GM21528 (cell line): Measurements from ENCODE around the gene ANKRD22.
"Not testable (repeated sequence)": the region's sequence is repeated elsewhere in the genome, so short reads cannot be mapped to it uniquely, and the experiment has no call there.

Experiments
- ATAC-seq: cut with Tn5 transposase; IDR thresholded peaks from one replicate; pipeline ENCODE4 v1.9.1; 2021; ENCODE audit warnings: mild to moderate bottlenecking, moderate library complexity; ENCODE audit not compliant: unreplicated experiment, low FRiP score

Gene ANKRD22

GRCh38 chr10:88851706-88852105, at the start of gene ANKRD22:
ANKRD22 (minus strand) TSS chr10:88851844; CDS start chr10:88851607, 237 bp downstream.
- no peak for ATAC-seq

DNA sequence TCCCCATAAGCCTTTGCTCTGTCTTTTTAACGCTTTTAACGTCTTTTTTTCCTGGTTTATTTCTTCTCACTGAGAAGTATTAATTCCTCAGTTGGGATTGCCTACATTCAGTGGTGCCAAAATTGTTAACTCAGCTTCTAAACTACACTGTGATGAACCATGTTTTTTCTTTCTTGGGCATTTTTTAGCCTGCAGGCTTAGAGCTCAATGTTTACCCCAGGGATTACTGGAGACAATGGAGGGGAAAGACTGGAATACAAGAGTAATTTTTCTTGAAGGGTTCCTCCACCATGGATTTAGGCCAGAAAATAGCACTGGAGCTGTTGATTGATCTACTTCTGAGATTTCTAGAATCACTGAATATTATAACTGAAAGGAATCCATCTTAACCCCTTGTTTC, 48.2 kb upstream of the ANKRD22 start:
- no peak for ATAC-seq

GRCh38 chr10:88898727-88899126, 47.1 kb upstream of the ANKRD22 start:
- no peak for ATAC-seq

GRCh38 chr10:88896994-88897853, 45.6 kb upstream of the ANKRD22 start:
- no peak for ATAC-seq

DNA sequence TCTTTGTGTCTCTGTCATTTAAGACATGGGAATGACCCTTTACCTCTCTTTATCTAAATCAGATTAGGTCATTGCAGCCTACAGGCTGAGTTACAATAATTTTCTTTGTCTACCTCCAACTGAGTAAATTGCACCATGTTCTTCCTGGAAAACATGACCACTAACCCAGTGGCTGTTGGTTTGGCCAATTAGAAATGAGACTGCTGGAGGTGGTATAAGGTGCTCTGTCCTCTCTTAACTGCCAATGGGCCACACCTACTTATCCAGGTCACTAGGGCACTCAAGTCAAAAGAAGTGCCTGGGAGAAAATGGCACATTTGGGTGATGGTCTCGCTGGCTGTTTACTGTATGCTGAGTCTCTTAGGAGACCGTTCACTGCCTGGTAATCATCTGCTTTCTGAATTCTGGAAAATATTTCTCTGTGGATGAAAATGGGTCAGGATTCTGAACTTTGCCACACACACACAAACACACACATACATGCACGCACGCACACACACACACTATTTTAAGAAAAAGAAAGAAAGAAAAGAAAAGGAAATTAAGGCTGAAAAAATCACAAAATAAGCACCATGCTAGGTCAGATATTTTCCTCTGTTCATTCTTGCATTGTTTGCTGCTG, 44.8 kb upstream of the ANKRD22 start:
- no peak for ATAC-seq

DNA sequence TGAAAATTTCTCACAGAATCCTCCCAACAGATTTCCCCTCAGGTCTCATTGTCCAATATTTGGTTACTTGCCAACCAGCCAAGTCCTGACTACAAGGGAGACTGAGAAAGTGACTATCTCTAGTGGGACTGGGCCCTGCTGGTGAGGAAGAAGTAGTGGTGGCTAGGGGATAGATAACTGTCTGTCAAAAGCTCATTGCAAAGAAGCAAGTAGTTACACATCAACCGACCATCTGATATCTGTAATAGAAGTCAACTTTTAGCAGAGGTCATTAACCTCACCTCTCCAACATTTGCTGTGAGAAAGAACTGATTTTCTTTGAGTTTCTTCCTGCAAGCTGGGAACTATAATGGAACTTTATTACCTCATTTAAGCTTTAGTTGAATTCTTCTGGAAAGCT, 43.6 kb upstream of the ANKRD22 start:
- no peak for ATAC-seq

GRCh38 chr10:88893611-88894010, 42.0 kb upstream of the ANKRD22 start:
- ATAC-seq = no peak

- no peak for ATAC-seq
These were observed 40.8 kb upstream of the ANKRD22 start for GRCh38 chr10:88892222-88892967.

- no peak for ATAC-seq
These were observed 39.2 kb upstream of the ANKRD22 start for GRCh38 chr10:88890681-88891381.

GRCh38 chr10:88889559-88890337, 38.1 kb upstream of the ANKRD22 start:
- ATAC-seq = peak; percentile 52

DNA sequence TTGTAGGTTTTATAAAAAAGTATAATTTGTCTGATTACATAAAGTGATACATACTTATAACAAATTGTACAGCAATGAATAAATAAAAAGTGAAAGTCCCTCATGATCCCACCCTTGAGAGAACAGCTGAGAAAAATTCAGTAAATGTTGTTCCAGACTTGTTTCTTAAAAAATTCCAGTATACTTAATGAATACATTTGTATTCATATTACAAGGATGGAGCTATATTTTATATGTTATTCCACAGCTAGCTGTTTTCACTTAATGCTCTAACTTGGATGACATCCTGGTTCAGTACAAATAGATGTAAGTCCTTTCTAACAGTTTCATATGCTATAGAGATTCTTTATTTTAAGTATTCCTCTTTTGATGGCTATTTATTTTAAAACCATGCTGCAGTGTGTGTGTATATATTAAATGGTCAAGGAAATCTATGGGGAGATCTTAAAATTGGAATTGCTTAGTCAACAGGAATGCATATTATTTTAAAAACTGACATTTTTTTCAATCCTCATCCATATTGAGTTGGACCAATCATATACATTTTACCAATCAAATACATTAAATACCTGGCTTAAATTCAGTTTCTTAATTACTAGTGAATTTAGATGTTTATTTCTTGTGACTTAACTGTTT, 37.3 kb upstream of the ANKRD22 start:
- ATAC-seq = no peak

- peak; percentile 55 for ATAC-seq
These were observed 34.9 kb upstream of the ANKRD22 start for GRCh38 chr10:88886557-88886956.

- ATAC-seq = no peak
These were observed 31.8 kb upstream of the ANKRD22 start for GRCh38 chr10:88883448-88883809.

DNA sequence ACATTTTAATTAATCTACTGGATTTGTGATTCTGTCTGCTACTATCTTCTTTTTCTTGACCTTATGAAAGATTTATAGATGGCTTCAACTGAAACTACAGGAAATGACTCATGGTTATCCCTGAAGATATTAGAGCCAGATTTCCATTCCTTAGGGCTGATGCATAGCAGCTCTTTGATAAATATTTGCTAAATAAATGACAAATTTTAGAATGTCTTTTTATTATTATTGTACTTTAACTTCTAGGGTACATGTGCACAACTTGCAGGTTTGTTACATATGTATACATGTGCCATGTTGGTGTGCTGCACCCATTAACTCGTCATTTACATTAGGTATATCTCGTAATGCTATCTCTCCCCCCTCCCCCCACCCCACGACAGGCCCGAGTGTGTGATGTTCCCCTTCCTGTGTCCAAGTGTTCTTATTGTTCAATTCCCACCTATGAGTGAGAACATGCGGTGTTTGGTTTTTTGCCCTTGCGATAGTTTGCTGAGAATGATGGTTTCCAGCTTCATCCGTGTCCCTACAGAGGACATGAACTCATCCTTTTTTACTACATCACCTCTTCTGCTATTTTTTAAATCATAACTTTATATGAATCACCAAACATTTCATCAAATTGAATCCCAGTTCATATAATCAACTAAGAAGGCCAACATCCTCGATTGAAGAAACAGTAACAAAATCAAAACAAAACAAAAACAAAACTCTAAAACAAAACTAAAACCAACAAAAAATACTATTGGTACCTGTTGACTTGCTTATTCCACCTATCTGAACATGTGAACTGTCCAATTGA, 31.2 kb upstream of the ANKRD22 start:
- not testable (repeated sequence) for ATAC-seq

- no peak for ATAC-seq
These were observed 30.4 kb upstream of the ANKRD22 start for GRCh38 chr10:88881922-88882645.

- no peak for ATAC-seq
These were observed 29.7 kb upstream of the ANKRD22 start for GRCh38 chr10:88881320-88881719.

DNA sequence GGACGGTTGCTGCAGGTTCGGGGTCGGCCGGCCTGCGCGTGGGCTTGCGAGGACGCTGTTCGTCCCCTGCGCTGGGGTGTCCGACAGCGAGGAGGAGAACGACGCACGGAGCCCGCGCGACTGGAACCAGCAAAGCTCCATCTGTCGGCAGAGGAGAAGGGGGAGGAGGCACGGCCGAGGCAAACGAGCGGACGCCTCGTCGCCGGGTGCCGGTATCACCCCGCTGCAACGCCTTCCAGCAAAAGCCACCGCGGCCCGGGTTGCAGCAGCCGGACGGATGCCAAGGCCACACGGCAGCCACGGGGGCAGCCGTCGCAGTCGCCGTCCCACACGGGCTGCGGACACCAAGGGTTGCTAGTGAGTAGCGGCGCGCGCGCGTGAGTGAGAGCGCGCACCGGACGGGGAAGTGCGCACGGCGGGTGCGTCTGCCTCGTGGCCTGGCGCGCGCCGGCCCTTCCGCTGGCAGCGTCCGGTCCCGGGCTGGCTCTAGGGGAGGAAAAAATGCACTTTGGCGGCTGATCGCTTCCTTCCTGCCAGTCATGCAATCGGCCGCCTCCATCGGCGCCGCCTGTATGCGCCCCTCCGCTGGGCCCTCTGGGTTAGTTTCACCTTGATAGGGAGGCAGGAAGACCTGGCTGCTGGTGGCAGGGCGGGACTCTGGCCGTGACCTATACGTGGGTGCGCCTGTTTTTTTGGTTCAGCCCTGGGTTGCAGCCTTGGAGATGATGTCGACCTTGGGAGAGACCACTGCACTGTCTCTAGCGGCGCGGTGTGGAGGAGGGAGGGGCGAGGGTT, 28.8 kb upstream of the ANKRD22 start:
- peak; percentile 75 for ATAC-seq
